GM23248 (cell line): Measurements from ENCODE around the gene BIRC6.

Experiments
- EZH2 ChIP-seq: fragments of 200-600 bp; sonication (generic); IDR thresholded peaks from 2 replicates; pipeline ENCODE4 v1.6.1; 2018; ENCODE audit warnings: antibody characterized with exemption, mild to moderate bottlenecking; ENCODE audit not compliant: insufficient read depth, poor library complexity, severe bottlenecking
- EZH2phosphoT487 ChIP-seq: fragments of 200-600 bp; sonication (generic); IDR thresholded peaks from 2 replicates; pipeline ENCODE4 v1.6.1; 2018; ENCODE audit warnings: antibody characterized with exemption, moderate library complexity, mild to moderate bottlenecking, low read depth; ENCODE audit not compliant: insufficient read depth

- no peak for TF ChIP-seq EZH2
- TF ChIP-seq EZH2phosphoT487: no peak
Observed at GRCh38 chr2:32463110-32463509, 106.3 kb downstream of the BIRC6 start.
